SK-N-MC (cell line): ENCODE measurements around the gene NALCN.

Experiments
- EZH2 ChIP-seq: fragments of 200-600 bp; sonication (generic); IDR thresholded peaks from one replicate; pipeline ENCODE4 v1.6.1; 2017; ENCODE audit warnings: antibody characterized with exemption
- POLR2AphosphoS5 ChIP-seq: IDR thresholded peaks from 2 replicates; pipeline ENCODE4 v1.6.1; 2012; ENCODE audit warnings: mild to moderate bottlenecking, low read depth, low read length, borderline replicate concordance

- no peak for TF ChIP-seq EZH2
- no peak for TF ChIP-seq POLR2AphosphoS5
Observed at GRCh38 chr13:101323601-101324000, 92.7 kb downstream of the NALCN start.
